Activated CD8-positive, alpha-beta memory T cell treated with anti-CD3 and anti-CD28 coated beads for 4 hours (primary cell): ENCODE results near the gene ZCWPW2.

ENCODE experiments used
- DNase-seq, 2 donors: peaks; one replicate each; pipeline ENCODE4 v3.0.0-alpha.2; 2020; ENCODE audit warnings: low read depth in 2 of 2

The ZCWPW2 gene

GRCh38 chr3:28575100-28575745, 226.7 kb downstream of the ZCWPW2 start:
- DNase-seq = no peak
